Stimulated activated CD4-positive, alpha-beta T cell treated with anti-CD3 and anti-CD28 coated beads, Interleukin-4, amount 100 ng/mL, for 24 hours (primary cell): ENCODE results near the gene ENDOV.
A peak's percentile ranks its signal among the peaks of the same experiment; 100 is the strongest.

Experiments
- DNase-seq: peaks from one replicate; pipeline ENCODE4 v3.0.0-alpha.2; 2020

The ENDOV gene

GRCh38 chr17:80416260-80416939 is 1.4 kb downstream of the ENDOV start:
- DNase-seq = no peak

- DNase-seq = no peak
These were observed 1.9 kb downstream of the ENDOV start for GRCh38 chr17:80416940-80417293.

DNA sequence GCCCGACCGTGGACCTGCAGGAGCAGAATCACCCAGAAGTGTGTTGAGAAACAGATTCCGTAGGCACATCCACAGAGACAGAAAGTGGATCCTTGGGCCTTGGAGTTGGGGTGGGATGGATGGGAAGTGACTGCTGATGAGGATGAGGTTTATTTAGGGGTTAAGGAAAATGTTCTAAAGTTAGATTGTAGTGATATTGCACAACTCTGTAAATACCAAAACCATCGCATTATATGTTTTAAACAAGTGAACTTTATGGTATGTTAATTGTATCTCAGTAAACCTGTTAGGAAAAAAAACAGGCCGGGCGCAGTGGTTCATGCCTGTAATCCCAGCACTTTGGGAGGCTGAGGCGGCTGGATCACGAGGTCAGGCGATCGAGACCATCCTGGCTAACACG is 3.6 kb downstream of the ENDOV start:
- no peak for DNase-seq

GRCh38 chr17:80419255-80419654 is 4.3 kb downstream of the ENDOV start:
- DNase-seq = no peak

GRCh38 chr17:80421381-80422090 is 6.6 kb downstream of the ENDOV start:
- no peak for DNase-seq

- DNase-seq = no peak
These were observed 7.3 kb downstream of the ENDOV start for GRCh38 chr17:80422276-80422675.

GRCh38 chr17:80422981-80423380 is 8.0 kb downstream of the ENDOV start:
- no peak for DNase-seq

DNA sequence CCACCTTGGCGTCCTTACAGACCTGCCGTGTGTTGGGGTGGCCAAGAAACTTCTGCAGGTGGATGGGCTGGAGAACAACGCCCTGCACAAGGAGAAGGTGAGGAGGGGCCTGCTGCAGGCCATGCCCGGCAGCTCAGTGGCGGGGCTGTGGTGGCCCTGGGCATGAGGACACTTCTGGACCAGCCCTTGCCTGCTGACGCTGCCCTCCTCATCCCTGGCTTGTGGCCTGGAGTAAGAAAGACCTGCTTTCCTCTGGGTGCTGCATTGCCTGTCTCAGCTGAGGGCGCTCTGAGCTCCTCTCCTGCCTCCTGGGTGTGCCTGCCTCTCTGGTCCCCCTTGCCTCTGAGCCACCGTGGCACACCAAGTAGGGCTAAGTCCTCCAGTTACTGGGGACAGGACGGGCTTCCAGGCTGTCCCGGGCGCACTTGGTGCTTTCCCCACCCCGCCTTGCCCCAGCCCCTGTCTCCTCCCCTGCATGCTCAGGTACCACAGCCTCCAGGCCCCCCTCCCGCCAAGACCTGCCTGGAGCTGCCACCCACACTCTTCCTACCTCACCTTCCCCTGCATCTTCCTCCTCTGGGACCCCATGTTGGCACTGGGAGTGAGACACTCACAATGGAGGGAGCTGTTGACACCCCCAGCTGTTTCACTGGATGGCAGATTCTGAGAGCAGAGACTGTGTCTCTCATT is 8.7 kb downstream of the ENDOV start:
- DNase-seq = no peak

GRCh38 chr17:80424261-80424660 is 9.3 kb downstream of the ENDOV start:
- no peak for DNase-seq

DNA sequence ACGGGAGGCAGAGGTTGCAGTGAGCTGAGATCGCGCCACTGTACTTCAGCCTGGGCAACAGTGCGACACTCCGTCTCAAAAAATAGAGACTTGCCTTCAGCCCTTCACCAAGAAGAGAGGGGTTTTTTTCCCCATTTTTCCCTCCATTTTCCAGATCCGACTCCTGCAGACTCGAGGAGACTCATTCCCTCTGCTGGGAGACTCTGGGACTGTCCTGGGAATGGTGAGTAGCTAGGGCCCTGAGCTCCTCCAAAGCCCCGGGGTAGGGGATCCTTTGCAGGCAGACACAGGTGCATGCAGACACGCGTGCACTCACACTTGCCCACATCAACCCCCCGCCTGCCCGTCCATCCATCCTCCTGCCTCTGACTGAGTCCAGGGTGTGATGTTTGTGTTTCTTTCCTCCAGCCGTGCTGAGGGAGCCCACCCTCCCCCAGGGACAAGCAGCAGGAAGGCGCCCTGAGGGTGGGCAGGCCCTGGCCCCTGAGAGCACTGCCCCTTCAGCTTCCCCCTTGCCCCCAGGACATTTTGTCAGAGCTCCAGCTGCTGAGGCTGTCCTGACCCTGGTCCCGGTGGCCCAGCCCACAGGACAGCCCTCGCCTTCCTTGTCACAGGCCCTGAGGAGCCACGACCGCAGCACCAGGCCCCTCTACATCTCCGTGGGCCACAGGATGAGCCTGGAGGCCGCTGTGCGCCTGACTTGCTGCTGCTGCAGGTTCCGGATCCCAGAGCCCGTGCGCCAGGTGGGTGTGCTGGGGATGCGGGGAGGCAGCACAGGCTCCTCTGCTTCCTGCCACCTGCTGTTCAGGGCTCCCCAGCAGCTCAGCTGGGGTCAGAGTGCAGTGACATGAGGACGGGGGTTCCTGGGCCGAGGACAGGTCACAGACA is 10.2 kb downstream of the ENDOV start:
- no peak for DNase-seq

- no peak for DNase-seq
These were observed 11.0 kb downstream of the ENDOV start for GRCh38 chr17:80425835-80426426.

- peak; percentile 89 for DNase-seq
These were observed 11.8 kb downstream of the ENDOV start for GRCh38 chr17:80426671-80427326.

DNA sequence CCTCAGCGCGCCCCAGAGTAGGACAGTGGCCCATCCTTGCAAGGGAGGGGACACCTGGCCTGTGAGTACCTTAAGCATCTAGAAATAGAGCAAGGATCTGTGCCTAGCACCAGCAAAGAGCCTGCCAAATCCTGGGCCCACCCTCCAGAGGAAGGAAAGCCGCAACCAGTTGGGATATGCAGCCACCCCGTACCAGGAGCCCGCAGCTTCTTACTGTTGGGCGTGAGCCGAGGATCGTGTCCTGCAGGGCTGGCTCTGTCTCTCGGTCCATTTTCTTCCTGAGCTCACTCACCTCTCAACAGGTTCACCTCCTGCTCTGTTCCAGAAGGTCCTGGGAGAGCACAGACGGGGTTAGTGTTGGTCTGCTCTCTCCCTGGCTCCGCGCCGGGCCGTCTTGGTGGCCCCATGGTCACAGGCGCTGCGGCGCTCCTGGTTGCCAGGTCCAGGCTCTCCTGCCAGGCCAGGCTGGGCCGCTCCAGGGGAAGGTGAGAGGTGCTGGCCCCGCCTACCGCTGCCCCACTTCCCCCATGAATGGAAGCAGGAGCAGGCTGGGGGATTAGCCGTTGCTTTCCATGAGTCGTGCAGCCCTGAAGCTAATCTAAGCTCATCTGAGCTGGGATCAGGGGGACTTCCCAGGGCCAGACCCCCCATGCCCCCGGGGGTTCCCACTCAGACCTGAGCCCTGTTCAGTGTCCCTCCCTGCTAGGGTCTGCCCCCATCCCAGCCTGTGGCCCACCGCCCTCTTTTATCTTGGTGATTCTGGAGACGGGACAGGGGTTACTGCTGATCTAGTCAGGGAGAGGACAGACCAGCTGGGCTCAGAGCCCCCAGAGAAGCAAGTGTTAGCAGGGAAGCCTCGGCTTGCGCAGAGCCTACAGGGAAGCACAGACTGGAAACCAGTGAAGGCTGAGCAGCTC is 12.7 kb downstream of the ENDOV start:
- no peak for DNase-seq

DNA sequence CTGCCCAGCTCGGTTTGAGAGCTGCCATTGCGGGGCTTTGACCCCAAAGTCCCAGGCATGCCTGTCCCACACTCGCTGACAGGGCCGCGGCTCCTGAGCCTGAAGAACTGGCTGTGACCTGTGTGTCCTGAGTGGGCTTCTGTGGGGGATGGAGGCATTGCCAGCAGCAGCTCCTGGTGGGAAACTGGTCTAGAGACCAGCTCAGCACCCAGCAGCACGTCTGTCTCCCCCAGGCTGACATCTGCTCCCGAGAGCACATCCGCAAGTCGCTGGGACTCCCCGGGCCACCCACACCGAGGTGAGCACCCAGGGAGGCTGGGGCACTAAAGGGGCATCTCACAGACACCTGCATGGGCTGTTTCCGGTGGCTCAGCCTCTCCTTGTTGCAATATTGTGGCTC is 13.4 kb downstream of the ENDOV start:
- DNase-seq = no peak

DNA sequence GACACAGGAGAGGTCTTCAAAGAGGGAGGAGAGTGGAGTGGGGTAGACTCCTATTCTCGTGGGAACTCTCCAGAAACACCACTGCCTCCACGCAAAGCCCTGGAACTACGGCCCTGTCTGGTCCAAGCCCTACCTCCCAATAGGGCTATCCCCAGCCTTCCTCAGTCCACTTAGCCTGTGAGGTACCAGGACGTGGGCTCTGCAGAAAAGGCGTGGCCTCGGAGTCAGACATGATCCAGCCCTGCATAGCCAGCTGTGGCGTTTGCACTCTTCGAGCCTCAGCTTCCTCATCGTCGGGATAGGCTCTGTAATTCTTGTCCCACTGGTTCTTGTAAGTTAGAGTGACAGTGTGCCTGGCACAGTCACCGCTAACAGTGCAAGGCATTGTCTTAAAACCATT is 13.8 kb downstream of the ENDOV start:
- DNase-seq = no peak

GRCh38 chr17:80429356-80430275 is 14.6 kb downstream of the ENDOV start:
- DNase-seq = no peak

- no peak for DNase-seq
These were observed 15.7 kb downstream of the ENDOV start for GRCh38 chr17:80430446-80431245.

- no peak for DNase-seq
These were observed 16.6 kb downstream of the ENDOV start for GRCh38 chr17:80431246-80432195.
